Inferior parietal cortex (tissue), 1 donor: Measurements from ENCODE around the gene SHOC2.

ENCODE experiments used
- DNase-seq: peaks from one replicate; pipeline ENCODE4 v3.0.0-alpha.2; 2016; ENCODE audit errors: extremely low spot score

Gene SHOC2

GRCh38 chr10:110983466-110983865 lies 64.1 kb downstream of the SHOC2 start:
- no peak for DNase-seq

- DNase-seq: no peak
Observed at GRCh38 chr10:110985497-110986275, 66.3 kb downstream of the SHOC2 start.

- DNase-seq: no peak
Observed at GRCh38 chr10:110989016-110989415, 69.6 kb downstream of the SHOC2 start.

- no peak for DNase-seq
Observed at GRCh38 chr10:110992006-110992800, 72.8 kb downstream of the SHOC2 start.

GRCh38 chr10:110993024-110993693 lies 73.8 kb downstream of the SHOC2 start:
- no peak for DNase-seq

- no peak for DNase-seq
Observed at GRCh38 chr10:110994406-110995086, 75.1 kb downstream of the SHOC2 start.

- no peak for DNase-seq
Observed at GRCh38 chr10:110995301-110995700, 75.9 kb downstream of the SHOC2 start.

GRCh38 chr10:110996256-110996655 lies 76.9 kb downstream of the SHOC2 start:
- DNase-seq: no peak

- no peak for DNase-seq
Observed at GRCh38 chr10:111004016-111004415, 84.6 kb downstream of the SHOC2 start.

- DNase-seq: no peak
Observed at GRCh38 chr10:111007486-111007885, 88.1 kb downstream of the SHOC2 start.

- DNase-seq: no peak
Observed at GRCh38 chr10:111015181-111015580, 95.8 kb downstream of the SHOC2 start.

GRCh38 chr10:111017098-111017497 lies 97.7 kb downstream of the SHOC2 start:
- DNase-seq: no peak

GRCh38 chr10:111018021-111018420 lies 98.6 kb downstream of the SHOC2 start:
- DNase-seq: no peak

GRCh38 chr10:111023060-111023459 lies 103.7 kb downstream of the SHOC2 start:
- no peak for DNase-seq

GRCh38 chr10:111030042-111030750 lies 110.8 kb downstream of the SHOC2 start:
- no peak for DNase-seq

- DNase-seq: no peak
Observed at GRCh38 chr10:111034598-111035310, 115.3 kb downstream of the SHOC2 start.

- DNase-seq: no peak
Observed at GRCh38 chr10:111035542-111035941, 116.1 kb downstream of the SHOC2 start.

- no peak for DNase-seq
Observed at GRCh38 chr10:111037858-111038257, 118.5 kb downstream of the SHOC2 start.

- DNase-seq: no peak
Observed at GRCh38 chr10:111039522-111039921, 120.1 kb downstream of the SHOC2 start.

- no peak for DNase-seq
Observed at GRCh38 chr10:111057006-111057405, 137.6 kb downstream of the SHOC2 start.
